HG02852 (cell line): ENCODE data around the gene PID1.

Experiments
- ATAC-seq: cut with Tn5 transposase; IDR thresholded peaks from one replicate; pipeline ENCODE4 v1.9.1; 2021; ENCODE audit warnings: mild to moderate bottlenecking, moderate library complexity; ENCODE audit not compliant: unreplicated experiment

The PID1 gene

DNA sequence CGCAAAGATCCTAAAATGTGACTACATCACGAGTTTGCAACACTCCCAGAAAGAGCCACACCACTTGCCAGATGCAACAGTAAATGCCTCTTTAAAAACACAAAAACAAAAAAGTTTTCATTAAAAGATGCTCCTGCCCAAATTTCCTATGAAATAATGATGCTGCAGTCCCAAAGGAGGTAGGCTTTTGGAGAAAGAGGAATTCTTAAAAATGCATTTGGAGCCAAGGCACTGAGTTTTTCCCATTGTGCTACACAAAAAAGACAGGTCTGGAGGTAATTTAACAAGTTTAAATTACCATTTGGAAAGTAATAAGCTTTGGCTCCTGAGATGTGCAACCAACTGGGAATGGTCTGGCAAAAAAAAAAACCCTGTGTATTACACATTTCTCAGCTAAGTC is 145.0 kb downstream of the PID1 start:
- ATAC-seq = no peak

DNA sequence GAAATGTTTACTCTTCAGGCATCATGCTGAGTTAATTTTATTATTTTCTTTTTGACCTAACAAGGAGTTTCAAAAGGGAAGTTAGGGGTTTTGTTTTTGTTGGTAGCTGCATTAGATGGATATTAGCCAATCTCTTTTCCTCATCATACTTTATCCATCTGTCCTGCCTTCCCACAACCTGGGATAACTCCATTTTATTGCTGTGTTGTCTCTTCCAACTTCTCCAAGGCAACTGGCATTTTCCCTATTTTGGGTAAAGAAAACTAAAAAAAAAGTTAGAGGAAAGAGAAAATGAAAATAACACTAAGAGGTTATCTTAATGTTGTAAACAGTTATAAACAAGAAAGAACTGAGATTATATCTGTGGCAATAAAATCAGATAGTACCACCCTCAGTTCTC is 147.0 kb downstream of the PID1 start:
- no peak for ATAC-seq

DNA sequence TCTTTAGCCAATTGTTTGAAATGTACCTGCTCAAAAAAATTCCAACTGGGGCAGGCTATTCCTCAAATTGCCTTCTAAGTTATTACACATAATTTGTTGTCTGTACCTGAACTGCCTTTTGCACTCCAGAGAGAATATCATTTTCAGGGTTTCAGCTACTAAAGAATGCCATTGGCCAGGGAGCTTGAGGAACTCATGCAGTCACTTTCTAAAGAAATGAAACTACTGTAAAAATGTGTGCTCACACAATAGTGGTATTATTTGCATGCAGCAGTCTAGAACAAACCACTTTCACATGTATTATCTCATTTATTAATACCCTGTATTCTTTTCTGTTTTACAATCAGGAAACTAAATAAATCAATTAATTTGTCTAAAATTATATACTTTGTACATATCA is 152.2 kb downstream of the PID1 start:
- peak; percentile 70 for ATAC-seq

DNA sequence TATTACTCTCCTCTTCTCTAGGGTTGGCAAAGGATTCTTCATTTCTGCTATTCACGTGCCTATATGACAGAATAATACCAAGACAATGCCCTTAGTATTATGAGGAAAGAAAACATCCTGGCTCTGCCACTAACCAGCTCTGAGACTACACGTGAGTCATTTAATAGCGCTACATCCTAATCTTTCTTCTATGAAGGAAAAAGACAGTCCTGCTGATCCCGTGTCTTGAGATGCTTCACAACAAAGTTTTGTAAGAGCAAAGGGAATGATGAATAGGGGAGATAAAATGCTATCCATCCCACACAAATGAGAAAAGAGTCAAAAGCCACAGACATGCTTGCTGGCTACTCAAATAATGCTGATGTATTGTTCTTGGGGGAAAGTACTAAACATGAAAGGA is 152.8 kb downstream of the PID1 start:
- no peak for ATAC-seq

DNA sequence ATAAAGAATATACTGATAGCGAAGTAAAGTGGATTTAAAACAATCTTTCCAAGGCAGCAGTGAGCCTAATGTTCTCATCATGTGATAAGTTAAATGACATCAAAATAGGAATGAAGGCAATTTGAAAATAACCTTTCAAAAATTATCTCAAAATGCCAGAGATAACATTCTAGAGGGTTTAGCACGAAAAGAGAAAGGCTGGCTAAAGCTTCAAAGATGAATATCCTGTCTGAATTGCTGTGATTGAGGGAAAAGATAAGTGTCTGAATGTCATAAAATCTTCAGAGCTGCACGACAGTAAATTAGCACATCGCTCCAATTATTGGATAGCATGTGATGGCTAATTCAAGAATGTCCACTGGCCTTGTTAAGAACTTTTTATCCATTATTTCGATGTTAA is 159.3 kb downstream of the PID1 start:
- no peak for ATAC-seq

DNA sequence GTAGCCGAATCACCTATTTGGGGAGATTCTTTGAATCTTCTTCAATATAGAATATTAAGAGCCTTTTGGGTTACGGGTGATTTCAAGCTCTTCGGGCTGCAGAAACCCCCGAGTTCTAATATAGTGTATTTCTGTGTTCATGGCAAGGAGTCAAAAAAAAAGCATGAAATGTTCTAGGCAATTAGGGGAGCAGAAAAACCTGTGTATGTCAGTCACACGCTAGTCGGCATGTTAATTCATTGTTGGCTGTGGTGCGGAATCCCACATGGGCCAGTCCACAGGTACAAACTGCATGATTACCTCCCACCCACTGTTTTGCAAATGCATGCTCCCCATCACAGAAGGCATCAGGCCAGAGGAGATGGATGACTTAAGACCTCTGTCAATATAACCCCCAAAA is 161.9 kb downstream of the PID1 start:
- no peak for ATAC-seq

DNA sequence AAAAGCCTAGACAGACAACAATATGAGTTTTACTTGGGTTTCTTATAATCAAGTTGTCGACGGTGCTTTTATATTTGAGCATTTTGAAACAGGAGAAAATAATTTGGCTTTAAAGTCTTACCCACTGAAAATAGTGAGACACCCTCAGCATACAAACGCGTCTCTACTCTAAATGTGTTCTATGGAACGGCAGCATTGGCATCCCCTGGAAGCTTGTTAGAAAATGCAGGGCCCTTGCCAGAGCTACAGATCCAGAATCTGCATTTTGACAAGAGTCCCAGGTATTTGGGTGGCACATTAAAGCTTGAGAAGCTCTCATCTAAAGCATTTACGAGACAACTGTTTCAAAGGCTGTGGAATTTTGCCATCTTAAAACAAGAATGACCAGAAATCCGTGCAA is 163.5 kb downstream of the PID1 start:
- ATAC-seq = no peak

DNA sequence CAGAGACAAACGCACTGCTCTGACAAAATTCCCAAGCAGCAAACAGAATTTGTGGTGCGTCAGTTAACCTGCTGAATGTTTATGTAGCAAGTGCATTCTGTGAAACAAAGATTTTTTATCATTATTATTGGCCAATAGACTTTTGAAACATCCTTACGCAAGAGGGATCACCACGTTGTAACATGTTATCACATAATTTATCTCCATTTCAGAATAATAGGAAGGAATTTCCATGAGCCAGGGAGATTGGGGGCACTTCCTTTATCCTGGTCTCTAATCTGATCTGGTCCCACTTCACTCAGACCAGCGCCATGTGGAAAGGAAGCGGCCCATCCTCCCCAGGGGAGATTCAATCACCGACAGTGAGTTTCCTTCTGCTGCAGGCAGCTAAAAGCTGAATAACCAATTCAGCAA is 166.1 kb downstream of the PID1 start:
- ATAC-seq = no peak

DNA sequence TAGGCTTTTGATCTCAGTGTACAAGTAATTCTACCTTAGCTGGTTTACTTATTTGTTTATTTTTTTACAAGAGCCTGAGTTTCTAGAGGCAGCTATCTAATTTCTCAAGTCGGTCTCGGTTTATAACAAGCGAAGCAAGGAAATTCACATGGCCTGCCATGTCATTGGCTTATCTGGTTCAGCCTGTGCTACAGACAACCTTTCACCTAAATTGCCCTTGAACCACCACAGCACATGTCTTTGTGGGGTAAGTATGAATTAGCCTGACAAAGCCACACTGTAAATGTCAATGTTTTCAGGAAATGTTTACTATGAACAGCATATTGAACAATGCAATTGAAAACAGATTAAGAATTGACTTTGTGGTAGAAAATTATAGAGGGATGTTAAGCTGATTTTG is 167.1 kb downstream of the PID1 start:
- ATAC-seq = no peak

DNA sequence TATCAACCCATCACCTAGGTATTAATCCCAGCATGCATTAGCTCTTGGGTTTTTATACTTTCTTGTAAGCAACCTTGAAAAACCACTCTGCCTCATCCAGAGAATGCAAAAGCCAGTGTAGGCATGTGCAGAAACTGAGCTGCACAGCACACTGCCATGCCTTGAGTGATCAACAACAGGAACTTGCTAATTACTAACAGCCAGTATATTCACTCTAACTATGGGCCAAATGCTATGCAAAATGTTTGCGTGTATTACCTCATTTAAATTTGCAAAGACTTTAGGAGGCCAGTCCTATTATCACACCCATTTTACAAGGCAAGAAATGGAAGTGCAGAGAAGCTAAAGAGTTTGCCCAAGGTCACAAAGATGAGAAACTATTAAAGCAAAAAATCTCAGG is 169.8 kb downstream of the PID1 start:
- ATAC-seq = no peak

DNA sequence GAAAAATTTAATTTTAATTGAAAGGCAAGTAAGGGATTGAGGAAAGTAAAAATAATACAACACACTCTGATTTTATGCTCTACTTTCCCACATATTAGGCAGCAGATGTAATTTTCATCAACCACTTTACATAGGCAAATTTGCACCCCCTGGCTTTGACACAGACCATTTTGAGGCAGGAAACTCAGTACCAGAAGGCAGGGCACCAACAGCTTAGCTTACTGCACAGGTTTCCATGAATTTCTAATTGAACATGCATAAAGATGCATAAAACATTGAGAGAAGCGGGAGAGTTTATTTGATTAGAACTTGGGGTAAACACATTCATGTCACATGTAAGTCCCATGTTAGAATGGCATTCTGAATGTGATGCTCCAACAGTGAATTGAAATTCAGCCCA is 171.9 kb downstream of the PID1 start:
- ATAC-seq = no peak

DNA sequence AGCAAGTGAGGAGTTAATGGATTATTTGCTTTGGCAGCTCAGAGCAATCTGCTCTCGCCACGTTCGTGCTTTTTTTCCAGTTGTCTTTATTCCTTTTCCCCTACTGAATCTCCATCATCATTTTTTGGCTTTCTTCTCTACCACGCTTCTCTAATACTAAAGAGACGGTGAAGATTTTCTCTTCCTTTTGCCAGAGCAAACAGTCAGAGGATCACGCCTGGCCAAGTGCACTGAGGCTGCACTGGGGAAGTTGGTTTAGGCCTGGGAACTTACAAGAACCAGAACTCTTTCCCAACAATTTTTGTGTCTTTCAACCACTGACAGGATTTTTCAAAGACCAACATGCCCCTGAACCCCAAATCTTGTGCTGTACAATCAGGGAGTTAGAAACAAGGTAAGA is 172.3 kb downstream of the PID1 start:
- ATAC-seq = no peak

DNA sequence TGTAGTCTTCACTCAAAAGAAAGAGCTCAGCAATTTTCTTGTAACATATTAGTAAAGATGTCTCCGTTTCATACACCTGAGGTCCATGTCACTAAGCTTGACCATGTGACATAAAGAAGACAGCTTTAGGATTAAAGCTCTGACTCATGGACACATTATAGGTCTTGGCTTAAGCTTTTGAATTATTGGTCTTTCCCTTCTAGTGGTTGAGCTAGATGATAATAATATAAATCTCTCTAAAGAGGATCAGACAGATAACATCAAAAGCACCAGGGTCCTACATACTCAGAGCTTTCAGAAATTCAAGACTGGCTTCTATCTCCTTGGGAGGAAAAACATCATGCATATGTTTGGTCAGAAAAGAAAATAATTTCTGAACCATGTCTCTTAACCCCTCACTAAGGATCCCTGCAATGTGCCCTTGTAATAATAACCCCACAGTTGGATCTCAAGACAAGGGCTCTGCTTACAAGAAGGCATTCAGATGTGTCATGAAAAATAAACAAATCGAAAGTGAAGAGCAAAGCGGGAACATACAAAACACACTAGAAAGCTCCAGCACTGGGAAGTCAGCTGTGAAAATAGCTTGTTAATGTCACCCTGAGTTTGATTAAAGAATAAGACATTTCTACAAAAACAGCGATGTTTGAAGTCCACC is 174.5 kb downstream of the PID1 start:
- ATAC-seq = no peak

DNA sequence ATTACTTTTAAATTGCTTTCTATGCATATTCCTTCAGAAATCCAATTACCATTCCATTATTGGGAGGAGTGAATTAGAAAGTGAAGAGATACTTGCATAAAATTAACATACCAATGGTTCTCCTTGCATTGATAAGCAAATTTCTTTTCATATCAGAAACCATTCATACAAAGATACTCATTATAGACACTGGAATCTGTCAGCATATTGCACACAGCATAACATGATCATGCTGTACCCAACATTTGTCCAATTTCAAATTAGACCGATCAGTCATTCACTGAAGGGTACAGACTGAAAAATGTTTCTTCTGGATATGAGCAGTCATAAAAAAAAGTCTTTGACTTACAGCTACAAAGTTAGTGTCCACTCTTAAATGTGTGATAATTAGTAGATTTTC is 175.6 kb downstream of the PID1 start:
- no peak for ATAC-seq

DNA sequence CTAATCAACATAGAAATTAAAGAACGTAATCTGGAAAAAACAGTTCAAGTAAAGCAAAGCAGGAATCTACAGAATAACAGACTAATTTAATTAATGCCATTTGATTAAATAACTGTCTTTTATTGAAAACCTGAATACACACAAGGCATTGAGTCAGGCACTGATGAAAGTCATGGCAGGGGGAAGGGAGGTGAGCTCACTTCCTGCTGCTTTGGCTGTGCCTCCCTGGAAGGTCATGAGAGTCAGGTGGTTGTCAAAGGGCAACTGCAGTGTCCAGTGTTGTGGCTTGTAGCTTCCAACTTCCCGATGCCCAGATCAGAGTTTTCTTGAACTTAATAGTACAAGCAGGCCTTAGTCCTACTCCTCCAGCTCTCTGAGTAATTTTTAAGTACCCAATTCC is 180.9 kb downstream of the PID1 start:
- ATAC-seq = no peak

DNA sequence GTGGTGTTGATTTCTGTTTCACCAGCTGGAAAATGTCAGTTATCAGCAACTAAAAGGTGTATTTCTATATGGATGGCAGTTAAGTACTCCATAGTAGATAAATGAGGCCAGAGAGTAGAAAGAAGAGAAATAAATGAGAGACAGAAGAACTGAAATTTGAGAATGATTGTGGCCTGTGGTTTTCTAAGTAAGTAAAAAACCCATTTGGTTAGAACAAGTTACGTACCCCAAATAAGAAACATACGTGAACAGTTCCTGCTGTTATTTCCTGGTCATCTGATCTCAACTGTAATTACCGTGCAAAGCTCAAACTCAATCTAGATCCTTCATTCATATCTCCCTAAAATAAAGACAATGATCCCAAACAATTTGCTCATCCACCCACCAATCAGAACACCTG is 181.3 kb downstream of the PID1 start:
- no peak for ATAC-seq

DNA sequence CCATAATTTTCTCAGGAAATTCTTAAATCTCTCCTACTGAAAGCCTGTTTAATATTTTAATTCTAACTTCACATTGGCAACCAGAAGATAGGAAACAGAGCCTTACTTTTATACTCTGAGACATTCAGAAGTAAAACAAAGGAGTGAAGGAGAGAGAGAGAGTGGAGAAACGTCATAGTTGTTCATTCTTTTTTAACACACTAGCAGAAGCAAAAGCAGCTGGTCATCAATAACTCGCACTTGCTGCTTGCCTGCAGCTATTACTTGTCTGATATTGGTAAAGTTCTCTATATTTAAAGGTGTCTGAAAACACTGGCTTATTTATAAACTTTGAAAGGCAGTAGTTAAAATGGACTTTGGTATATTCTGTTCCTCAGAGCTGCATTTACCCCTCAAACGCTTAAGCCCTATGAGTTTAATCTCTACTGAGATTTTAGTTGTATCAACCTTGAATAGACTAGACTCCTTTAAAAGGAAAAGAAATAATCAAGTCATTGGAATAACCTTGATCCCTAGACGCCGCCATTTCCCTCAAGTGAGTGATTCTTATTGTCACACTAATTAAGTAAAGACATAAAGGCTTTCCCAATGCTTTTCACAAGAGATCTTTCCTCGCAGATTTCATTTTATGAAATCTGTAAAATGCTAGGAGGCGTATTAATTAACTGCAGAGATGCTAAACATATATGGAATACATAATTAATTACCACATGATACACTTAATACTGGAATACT is 182.0 kb downstream of the PID1 start:
- ATAC-seq = no peak

DNA sequence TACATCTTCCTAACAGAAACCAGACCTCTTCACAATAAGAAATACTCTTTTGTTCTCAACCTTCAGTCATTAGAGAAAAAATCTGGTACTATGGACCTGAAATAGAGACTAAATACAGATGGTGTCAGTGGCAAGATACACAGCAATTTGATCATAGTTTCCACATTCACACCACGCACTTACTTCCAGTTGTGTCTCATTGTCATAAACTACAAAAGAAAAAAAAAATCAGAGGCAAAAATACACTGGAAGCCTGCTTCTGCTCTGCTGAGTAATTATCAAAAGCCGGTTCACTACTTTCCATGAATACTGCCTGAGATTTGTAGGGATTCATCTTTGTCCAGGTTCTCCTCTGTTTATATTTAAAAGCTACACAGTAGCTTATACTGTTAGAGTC is 182.6 kb downstream of the PID1 start:
- no peak for ATAC-seq

DNA sequence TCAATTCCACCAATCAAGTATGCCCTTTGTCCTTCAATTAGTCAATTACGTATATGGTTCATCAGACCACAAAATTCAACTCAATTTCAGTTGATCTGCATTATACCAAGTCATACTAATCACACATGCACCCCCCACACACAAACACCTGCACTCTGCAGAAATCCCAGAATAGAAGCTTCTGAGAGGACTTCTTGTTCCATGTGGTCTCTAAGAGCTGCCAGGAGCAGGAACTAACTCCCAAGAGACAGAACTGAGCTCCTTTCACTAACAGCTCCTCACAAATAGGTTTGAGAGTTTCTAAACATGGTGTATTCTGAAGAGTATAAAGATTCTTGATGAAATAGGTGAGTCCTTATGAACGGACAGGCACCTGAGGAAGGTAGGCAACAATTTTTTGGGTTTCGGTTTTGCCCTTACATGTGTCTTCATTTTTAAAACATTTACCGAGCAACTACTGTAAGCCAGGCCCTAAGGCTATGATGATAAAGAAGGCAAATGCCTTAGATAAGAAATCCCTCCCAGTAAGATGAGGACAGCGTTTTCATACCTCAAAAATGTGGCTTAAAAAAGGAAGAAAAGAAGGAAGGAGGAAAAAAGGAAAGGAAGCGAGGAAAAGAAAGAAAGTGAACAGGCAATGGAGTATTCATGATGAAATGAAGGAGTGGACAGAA is 183.1 kb downstream of the PID1 start:
- no peak for ATAC-seq

DNA sequence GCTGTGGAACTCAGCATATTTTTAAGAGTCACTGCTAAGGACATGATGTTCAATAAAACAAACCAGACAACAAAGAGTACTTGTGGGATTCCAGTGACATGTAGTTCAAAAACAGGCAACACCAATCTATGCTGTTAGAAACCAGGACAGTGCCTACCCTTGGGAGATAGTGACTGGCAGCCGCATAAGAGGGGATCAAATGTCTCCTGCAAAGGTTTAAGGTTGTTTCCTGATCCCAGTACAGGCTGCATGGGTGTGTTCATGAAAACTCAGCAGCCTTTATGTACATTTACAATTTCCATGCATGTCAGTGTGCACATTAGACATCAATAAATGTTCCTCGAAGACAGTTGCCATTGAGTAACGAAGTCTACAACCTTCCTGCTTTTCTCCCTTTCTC is 183.8 kb downstream of the PID1 start:
- ATAC-seq = no peak

DNA sequence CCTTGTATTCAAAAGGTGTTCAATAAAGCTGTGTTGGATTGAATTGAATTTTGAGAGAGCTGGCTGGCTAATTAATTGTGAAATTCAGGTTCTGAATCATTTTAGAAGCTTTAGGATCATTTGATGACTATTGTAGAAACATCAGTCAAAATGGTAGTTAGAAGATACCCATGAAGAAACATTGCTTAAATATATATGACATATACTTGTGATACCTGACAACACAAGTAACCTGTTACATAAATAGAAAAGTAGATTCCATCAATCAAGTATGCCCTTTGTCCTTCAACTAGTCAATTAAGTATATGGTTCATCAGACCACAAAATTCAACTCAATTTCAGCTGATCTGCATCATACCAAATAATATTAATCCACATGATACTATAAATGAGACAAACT is 185.6 kb downstream of the PID1 start:
- no peak for ATAC-seq

DNA sequence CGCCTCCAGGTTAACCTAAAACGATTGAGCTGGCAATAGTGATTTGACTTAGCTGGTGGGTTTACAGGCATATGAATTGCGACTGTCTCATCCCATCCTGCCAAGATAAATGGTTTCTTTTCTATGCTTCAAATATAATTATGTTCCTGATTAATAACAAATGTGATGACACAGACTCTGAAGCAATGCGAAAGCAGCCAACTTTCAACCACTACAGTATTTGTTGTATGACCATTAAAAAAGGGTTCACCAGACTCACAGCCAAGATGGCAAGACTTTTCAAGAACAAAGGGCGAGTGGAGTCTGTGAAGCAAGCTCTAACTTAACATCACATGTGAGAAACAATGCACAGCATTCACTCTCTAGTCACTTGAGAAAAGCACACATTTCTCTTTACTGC is 186.6 kb downstream of the PID1 start:
- ATAC-seq = no peak
